ENCODE data around the gene MSI1.

Gene MSI1

DNA sequence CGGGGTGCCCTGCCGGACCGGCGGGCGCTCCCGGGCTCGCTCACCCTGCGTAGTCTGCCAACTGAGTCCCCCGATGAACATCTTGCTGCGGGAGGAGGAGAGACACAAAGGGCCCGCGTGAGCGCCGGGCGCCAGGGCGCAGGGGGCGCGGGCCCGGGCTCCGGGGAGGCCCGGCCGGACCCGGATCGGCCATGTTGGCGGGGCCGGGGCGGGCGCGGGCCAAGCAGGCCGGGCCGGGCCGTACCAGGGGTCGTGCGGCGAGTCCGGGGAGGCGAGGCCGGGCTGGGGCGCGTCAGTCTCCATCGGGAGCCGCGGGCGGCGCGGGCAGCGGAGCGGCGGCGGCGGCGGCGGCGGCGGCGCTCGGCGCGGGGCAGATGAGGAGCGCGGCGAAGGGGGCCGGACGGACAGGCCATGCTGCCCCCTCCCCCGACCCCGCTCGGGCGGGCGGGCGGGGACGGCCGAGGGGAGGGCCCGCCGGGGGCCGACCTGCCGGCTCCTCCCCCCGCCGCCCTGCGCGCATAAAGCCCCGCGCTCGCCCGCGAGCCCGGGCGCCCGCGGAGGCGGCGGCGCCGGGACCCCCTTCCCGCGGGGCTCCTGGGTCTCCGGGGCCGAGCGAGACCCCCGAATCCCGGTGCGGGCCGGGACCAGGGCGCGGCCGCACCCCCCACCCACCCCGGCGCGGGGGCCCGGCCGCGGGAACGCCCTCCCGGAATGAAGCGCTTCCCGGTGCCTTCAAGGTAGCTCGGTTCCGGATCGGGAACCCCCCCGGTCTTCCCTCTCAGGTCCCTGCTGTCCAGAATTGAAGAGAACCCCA, at the start of gene MSI1:
TSS of gene MSI1 (minus strand) at position 376 of the 814 bp plus-strand sequence. CDS start at position 303, 73 bp downstream.
- DNase-seq = no peak

DNA sequence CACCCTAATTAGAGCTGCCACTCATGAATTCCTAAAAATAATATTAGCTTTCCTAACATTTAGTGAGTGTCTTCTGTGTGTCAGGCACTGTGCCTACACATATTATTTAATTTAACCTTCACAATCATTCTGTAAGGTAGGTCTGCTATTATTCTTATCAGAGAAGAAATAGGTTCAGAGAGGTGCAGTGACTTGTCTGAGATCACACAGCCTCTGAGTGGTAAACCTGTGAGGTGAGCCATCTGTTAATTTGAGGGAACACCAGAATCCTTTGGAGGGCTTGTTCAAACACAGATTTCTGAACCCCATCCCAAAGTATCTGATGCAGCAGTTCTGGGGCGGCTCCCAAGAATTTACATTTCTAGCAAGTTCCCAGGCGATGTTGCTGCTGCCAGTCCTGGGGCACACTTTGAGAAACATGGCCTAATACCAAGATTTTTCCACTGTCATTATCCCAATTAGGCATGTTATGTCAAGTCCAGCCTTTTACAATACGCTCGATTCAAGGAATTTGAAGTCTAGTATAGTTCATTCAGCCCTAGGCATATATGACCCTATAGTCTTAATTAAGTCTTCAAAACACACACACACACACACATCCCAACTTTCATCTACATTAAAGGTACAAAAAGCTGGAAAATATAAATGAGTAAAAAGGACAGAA, 49.1 kb upstream of the MSI1 start:
- DNase-seq = no peak

DNA sequence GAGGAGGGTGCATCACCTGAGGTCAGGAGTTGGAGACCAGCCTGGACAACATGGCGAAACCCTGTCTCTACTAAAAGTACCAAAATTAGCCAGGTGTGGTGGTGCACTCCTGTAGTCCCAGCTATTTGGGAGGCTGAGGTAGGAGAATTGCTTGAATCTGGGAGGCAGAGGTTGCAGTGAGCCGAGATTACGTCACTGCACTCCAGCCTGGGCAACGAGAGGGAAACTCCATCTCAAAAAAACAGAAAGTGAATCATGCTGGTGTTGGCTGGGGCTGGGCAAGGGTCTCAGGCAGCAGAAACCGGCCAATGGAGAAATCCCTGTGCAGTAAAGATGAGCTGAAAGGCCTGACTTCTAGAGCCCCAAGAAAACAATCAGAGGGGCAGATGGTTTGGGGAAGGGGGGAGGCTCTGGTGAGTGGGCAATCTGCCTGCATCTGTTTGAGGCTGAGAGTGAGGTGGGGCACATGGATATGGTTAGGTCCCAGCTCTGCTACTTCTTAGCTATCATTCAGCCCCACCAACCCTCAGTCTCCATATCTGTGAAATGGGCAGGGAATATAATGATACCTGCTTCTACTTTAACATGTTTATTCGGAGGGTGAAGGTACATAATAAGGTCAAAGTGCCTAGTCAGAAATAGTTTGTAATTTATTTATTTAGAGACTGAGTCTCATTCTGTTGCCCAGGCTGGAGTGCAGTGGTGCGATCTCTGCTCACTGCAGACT, 47.7 kb upstream of the MSI1 start:
- no peak for DNase-seq

DNA sequence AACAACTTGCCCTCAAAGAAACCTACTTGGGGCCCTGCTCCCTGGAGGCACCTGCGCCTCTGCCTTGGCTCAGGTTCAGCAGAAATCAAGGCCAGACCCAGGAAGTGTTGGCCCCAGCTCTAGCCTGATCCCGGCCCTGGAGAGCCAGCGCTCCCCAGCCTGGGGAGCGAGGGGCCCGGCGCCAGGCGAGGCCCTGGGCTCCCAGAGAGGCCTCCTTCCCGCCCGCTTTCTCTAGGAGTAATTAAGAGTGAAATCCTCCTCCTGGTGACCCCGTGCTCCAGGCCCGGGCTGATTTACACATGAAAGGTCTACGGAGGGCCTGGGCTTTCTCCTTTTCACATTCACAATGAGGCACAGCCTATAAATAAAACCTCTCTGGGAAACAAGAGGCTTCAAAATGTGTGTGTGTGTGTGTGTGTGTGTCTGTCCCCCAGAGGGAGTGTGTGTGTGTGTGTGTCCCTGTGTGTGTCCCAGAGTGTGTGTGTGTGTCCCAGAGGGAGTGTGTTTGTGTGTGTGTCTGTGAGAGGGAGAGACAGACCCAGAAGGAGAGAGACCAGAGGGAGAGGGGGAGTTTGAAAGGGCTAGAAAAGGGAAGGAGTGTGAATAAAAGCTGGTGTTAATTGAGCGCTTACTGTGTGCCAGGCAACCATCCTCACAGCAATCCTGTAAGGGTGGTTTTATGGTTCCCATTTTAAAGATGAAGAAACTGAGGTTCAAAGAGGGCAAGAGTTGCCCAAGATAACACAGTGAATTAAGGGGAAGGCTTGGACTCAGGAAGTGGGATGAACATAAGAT, 45.1 kb upstream of the MSI1 start:
- DNase-seq = no peak

DNA sequence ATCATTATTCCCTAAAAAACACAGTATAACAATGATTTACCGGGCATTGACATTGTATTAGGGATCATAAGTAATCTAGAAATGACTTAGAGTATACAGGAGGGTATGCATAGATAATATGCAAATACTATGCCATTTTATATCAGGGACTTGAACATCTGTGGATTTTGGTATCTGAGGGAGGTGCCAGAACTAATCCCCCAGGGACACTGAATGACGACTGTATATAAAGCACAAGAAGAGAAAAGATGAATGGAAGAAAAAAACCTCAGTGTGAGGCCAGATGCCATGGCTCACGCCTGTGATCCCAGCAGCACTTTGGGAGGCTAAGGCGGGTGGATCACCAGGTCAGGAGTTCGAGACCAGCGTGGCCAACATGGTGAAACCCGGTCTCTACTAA, 43.5 kb upstream of the MSI1 start:
- DNase-seq = no peak

DNA sequence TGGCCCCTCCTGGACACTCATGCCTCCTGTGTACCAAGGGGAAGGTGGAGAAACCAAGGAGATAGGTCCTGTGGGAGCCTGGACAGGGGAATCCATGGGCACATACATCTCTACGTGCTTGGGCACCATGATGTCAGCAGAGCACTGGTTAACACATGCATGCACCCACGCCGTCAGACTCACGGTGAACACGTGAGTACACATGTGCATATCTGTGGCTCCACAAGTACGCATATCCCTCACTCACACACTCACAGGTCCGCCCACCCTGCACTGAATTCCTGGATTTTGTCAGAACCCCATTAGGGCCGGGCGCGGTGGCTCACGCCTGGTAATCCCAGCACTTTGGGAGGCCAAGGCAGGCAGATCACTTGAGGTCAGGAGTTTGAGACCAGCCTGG, 39.8 kb upstream of the MSI1 start:
- no peak for DNase-seq

DNA sequence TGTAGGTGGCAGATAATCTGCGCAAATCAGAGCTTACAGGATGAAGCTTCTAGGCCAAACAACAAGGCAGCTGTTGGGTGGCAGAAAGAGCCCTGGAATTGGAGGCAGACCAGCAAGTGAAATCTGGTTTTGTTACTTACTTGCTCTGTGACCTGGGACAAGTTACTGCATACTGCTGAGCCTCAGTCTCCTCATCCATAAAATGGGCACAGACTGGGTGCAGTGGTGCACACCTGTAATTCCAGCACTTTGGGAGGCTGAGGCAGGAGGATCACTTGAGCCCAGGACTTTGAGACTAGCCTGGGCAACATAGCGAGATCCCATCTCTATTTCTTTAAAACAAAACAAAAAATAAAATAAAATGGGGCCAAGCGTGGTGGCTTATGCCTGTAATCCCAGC, 37.6 kb upstream of the MSI1 start:
- no peak for DNase-seq

DNA sequence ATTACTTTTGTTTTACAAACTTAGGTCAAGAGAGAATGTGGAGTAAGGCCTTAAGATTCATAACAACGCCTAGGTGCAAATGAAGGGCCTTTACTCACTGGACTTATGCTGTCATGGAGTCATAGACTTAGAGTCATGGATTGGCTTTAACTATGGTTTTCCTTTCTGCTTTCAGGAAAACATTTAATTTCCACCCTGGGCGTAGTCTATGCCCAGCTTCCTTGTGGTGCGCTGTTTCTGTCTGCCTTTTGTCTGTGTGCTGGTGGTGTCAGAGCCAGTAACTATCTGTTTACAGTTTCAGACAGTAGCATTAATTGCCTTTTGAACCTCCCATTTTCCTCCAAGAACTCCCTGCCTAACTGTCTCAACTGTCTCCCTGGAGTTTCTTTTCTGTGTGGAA, 37.1 kb upstream of the MSI1 start:
- DNase-seq = no peak

DNA sequence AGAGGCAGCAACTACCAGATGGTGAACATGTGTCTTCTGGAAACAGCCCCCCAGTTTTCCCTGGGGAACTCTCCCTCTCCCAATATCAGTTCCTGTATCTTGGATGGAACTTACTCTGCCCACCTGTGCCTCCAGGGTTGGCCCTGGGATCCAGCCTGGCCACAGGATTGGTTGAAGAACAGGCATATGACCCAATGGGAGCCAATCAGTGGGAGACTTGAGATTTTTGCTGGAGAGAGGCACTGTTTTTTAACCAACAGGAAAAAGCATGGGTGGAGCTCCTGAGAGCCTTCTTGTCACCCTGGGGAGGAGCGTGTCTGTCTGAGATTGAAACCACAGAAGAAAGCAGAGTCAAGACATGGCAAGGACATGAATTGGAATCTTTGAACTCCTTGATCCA, 35.3 kb upstream of the MSI1 start:
- DNase-seq = no peak

DNA sequence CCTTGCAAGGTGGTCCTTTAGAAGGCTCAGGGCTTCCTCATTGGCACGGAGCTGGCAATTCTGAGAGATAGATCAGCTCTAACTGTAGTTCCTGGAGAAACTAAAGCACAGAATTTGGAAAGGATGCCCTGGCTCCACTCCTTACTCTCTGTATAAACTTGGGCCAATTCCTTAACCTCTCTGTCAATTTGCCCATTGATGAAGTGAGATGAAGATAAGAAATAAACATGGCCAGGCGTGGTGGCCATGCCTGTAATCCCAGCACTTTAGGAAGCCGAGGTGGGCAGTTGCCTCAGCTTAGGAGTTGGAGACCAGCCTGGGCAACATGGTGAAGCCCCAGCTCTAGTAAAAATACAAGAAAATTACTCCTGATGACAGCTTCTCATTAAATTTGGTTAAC, 34.9 kb upstream of the MSI1 start:
- no peak for DNase-seq

DNA sequence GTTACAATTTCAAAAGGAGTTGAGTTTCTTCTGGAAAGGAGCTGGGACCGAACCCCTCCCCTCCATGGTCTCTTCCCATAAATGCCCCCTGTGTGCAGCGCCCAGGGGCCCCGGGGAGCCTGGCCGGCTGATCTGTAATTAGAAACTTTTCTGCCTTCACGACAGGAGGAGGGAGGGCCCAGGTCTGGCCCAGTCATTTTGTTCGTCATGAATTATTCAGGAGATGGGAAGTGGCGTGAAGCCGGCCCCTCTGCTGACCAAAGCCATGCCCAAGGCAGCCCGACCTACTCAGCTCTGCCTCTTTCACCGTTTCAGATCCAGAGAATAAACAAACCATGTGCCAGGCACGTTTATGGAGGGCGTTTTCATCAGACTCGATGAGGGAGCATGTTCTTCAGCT, 33.3 kb upstream of the MSI1 start:
- DNase-seq = no peak

DNA sequence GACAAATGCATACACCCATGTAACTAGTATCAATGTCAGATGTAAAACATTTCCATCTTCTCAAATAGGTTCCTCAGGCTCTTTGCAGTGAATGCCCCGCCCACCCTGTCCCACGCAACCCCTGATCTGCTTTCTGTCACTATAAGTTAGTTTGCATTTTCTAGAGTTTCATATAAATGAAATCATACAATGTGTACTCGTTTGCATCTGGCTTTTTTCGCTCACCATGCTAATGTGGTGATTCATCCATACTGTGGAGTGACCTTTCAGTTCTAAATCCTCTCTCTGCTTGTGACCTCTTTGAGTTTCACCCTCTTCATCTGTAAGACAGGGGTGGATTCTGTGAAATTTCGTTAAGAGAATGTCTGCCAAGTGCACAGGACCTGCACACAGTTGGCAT, 30.6 kb upstream of the MSI1 start:
- DNase-seq = no peak

DNA sequence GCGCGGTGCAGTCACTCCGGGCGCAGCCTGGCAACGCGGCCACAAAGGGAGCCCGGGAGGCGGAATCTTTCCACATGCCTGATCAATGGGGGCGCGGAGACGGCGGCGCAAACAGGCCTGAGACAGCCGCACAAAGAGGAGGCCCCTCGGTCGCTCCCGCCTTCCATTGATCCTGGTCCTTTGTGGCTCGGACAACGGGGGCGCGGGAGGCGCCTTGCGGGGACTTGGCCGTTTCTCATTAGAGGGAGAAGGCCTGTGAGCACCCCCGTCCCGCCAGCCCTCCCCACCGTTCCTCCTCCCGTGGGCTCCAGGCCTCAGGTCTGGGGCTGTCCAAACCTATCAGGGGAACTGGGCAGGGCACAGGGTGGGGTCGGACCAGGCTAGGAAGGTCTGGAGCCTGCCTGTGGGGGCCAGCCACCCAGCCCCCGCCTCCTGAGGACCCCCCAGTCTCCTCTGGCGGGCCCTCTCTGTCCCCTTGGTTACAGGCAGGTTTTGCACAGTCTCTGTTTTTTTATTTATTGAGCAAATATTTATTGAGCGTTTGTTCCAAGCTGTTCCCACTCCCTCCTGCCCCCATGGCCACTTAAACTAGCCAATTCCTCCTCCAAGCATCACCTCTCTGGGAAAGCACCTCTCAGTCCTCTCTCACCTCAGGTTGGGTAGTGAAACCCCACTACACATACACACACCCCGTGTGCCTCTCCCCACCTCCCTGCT, 29.0 kb upstream of the MSI1 start:
- no peak for DNase-seq

DNA sequence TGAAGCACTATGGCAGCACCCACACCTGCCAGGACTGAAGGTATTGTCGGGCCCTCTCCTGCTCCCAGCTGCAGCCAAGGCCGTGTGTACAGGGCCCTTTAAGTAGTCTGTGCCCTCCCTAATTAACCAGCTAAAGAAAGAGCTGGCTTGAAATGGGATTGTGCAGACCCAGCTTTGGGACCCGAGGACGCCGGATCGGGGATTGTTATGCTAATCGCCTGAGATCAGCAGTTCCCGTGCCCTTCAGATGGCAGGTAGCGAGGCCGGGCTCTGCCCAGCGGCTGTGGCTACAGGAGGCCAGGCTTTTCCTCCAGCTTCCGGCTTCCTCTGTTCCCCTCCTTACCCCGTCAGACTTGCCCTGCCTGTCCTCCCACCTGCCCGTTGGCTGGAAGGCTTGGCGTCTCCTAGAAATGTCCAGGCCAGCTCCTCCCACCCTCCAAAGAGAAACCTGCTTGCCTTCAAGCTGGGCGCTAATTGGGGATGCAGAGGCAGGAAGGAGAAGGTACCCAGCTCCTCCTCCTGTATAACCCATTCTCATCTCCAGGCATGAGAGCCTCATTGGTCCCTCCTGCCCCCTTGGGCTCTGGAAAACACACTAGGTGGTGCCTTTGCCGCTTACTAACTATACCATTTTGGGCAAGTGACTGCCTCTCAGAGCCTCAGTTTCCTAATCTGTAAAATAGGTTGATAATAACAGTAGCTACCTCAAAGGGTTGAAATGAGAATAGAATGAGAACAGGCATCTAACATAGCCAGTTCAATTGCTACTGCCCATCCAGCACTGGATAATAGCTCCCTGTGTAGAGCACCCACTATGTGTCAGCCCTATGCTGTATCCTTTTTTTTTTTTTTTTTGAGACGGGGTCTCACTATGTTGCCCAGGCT, 25.8 kb upstream of the MSI1 start:
- no peak for DNase-seq

DNA sequence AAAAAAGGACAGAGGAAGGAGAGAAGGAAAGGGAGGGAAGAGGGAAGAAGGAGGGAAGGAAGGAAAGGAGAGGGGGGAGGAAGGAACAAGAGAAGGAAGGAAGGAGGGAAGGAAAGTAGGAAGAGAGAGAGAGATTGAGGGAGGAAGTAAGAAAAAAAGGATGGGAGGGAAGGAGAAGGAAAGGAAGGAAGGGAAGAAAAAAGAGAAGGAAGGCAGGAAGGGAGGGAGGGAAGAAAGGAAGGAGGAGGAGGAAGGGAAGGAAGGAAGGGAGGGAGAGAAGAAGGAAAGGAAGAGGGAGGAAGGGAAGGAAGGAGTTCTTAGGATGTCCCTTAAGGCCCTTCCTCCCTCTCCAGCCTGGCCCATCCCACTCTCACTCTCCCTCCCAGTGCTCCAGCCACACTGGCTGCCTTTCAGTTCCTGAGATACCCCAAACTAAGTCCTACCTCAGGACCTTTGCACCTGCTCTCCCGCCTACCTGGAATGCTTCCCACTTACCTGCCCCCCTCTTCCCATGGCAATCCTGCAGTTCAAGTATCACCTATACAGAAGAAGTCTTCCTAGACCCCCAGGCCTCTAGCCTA, 21.7 kb upstream of the MSI1 start:
- no peak for DNase-seq

DNA sequence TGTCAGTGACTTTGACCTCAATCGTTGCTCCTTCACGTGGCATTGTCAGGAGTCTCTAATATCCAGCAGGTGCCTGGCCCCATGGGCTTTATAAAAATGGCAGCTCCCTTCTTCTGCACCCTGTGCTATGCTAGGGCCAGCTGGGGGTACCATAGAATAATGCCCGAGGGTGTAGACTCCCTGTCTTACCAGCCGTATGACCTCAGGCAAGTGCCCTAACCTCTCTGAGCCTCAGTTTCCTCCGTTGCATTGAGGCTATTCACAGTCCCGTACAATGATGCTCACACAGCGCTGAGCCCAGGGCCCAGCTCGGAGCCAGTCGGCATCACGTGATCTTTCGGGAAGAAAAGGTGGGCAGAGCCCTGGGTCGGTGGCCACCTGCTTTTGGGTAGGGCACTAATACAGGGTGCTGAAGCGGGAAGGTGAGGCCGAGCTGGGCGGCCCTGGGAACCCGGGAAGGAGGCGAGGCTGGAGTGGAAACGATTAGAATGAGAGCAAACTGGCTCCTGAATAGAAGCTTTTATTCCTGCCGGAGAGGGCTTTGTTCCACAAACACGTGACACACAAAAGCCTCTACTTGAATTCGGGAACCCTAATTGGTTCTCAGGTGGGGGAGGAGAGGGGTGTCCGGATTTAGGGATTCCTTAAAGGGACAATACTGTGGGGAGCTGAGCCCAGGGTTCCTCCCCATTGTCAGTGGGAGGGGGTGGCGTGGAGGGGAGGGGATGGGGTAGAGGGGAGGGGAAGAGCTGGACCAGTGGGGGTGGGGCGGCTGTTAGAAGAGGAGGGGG, 19.9 kb upstream of the MSI1 start:
- DNase-seq = no peak

DNA sequence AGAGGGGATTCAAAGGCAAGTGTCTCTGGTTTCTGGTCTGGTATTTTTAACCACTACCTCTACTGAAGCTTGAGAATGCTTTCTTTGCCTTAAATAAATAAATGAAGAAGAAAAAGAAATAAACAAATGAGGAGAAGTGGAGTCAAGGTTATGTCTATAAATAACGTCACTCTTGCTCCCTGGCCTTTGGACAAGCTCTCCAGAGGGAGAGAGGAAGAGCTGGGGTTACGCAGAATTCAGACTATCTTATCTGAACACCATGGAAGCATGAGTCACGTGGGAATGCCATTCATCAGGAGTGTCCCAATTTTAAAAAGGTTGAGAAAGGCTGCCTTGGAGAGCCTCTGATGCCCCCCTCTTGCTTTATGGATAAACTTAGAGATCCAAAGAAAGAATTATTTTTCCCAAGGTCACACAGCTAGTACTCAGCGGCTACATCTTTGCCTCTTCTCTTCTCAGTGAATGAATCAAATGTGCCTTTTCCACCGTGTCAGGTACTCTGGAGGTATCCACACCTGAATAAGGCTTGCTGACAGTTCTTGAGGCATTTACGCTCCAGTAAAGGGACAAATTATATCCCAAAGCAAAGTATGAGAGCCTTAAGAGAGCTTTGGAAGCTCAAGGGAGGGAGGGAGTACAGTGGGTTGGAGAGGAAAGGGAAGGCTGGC, 12.9 kb upstream of the MSI1 start:
- no peak for DNase-seq

DNA sequence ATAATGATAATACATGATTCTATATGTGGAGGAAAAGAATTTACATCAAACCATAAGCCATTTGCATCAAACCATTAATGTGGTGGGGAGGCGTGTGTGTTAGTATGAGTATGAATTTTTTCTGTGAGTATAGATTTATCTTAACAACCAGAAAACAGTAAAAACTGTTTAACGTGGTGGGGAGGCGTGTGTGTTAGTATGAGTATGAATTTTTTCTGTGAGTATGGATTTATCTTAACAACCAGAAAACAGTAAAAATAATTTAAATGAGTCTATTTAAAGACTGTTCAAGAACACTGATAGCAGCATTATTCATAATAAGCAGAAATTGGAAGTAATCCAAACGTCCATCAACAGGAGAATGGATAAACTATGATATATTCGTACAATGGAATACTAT, 9.1 kb upstream of the MSI1 start:
- DNase-seq = no peak

DNA sequence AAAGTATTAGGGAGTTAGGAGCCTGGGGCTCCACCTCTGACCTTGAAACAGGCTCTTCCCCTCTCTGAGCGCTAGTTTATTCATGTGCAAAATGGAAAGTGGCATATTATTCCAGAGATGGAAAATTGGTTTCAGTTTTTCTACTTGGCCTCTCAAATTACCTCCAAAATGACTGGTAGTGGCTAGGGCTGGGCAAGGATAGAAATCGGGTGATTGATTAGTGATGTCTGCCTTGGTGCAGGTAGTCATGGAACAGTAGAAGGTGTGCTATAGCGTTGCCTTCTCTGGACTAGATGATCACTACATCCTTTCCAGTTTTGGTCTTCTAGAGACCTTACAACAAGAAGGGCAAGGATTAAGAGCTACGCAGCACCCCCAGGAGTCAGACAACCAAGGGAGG, 8.6 kb upstream of the MSI1 start:
- no peak for DNase-seq

Data from activated effector memory CD4-positive, alpha-beta T cell treated with Interleukin-2 at 50 U/mL for 16 hours (primary cell).